Effector memory CD8-positive, alpha-beta T cell (primary cell): ENCODE measurements around the gene NSMF.

Source experiments
- ATAC-seq: fragments of 150-1000 bp; cut with Tn5 transposase; replicated peaks from 2 replicates; pipeline ENCODE4 v1.10.0; 2021; ENCODE audit warnings: mild to moderate bottlenecking, moderate library complexity
- DNase-seq, 3 experiments: peaks; one replicate each; pipeline ENCODE4 v3.0.0; 2021
- H3K27ac Mint-ChIP-seq, 2 donors: one replicate each; pipeline ENCODE4 v1.8.0; 2022; ENCODE audit warnings: mild to moderate bottlenecking in 2 of 2, mixed read lengths in 2 of 2, moderate library complexity in 2 of 2
- H3K27me3 Mint-ChIP-seq, 2 donors: one replicate each; pipeline ENCODE4 v1.8.0; 2022; ENCODE audit warnings: mixed read lengths in 2 of 2
- H3K36me3 Mint-ChIP-seq: one replicate; pipeline ENCODE4 v1.8.0; 2022; ENCODE audit warnings: mild to moderate bottlenecking, moderate library complexity, mixed read lengths; ENCODE audit not compliant: insufficient read depth
- H3K4me1 Mint-ChIP-seq, 2 donors: one replicate each; pipeline ENCODE4 v1.8.0; 2022; ENCODE audit warnings: low read depth in 2 of 2, mixed read lengths in 2 of 2
- H3K4me3 Mint-ChIP-seq, 2 donors: one replicate each; pipeline ENCODE4 v1.8.0; 2022; ENCODE audit warnings: mild to moderate bottlenecking in 2 of 2, mixed read lengths in 2 of 2, moderate library complexity in 2 of 2
- H3K9me3 Mint-ChIP-seq, 2 donors: one replicate each; pipeline ENCODE4 v1.8.0; 2022; ENCODE audit warnings: mixed read lengths in 2 of 2

The NSMF gene

GRCh38 chr9:137435980-137436760, 23.0 kb downstream of the NSMF start:
- no peak for ATAC-seq
- Mint-ChIP-seq H3K36me3 (no peaks in the 10 kb centered on the region), H3K27me3 (peaks cover 0 to 7% of the 10 kb centered on the region in 2 donors)

GRCh38 chr9:137435381-137435891, 23.7 kb downstream of the NSMF start:
- Mint-ChIP-seq H3K27me3 (peaks cover 0 to 7% of the 10 kb centered on the region in 2 donors), H3K36me3 (no peaks in the 10 kb centered on the region), H3K4me3 (no peak overlapping the region), H3K9me3 (no peaks in the 10 kb centered on the region), H3K27ac (no peak overlapping the region), H3K4me1 (no peaks in the 10 kb centered on the region)
- ATAC-seq (no peak), DNase-seq (no peak)

More at GRCh38 chr9:137435980-137436760, 23.0 kb downstream of the NSMF start:
- no peak for DNase-seq
- Mint-ChIP-seq H3K4me1 (no peaks in the 10 kb centered on the region), H3K4me3 (no peak overlapping the region), H3K9me3 (no peaks in the 10 kb centered on the region), H3K27ac (no peak overlapping the region)

- no peak for DNase-seq
- ATAC-seq, result no peak
- Mint-ChIP-seq H3K9me3 (no peaks in the 10 kb centered on the region), H3K4me1 (no peaks in the 10 kb centered on the region), H3K27me3 (peaks cover 0 to 7% of the 10 kb centered on the region in 2 donors), H3K27ac (no peak overlapping the region), H3K4me3 (no peak overlapping the region), H3K36me3 (no peaks in the 10 kb centered on the region)
Observed at GRCh38 chr9:137434498-137435380, 24.4 kb downstream of the NSMF start.

GRCh38 chr9:137433916-137434431, 25.2 kb downstream of the NSMF start:
- Mint-ChIP-seq H3K27me3 (no peaks in the 10 kb centered on the region), H3K27ac (no peak overlapping the region), H3K36me3 (no peaks in the 10 kb centered on the region), H3K4me1 (no peaks in the 10 kb centered on the region), H3K4me3 (no peak overlapping the region), H3K9me3 (no peaks in the 10 kb centered on the region)
- ATAC-seq (no peak), DNase-seq (no peak)

GRCh38 chr9:137433349-137433915, 25.7 kb downstream of the NSMF start:
- ATAC-seq, result no peak
- Mint-ChIP-seq H3K27ac (no peak overlapping the region), H3K4me1 (no peaks in the 10 kb centered on the region), H3K36me3 (no peaks in the 10 kb centered on the region), H3K27me3 (no peaks in the 10 kb centered on the region), H3K4me3 (no peak overlapping the region), H3K9me3 (no peaks in the 10 kb centered on the region)
- DNase-seq, result no peak

GRCh38 chr9:137432687-137433348, 26.3 kb downstream of the NSMF start:
- ATAC-seq, result no peak
- no peaks in the 10 kb centered on the region for H3K9me3 Mint-ChIP-seq
- no peak overlapping the region for H3K4me3 Mint-ChIP-seq
- H3K27me3 Mint-ChIP-seq, result no peaks in the 10 kb centered on the region
- DNase-seq, result no peak
- H3K4me1 Mint-ChIP-seq, result no peaks in the 10 kb centered on the region
- H3K27ac Mint-ChIP-seq, result no peak overlapping the region
- H3K36me3 Mint-ChIP-seq, result no peaks in the 10 kb centered on the region

GRCh38 chr9:137431416-137431931, 27.7 kb downstream of the NSMF start:
- no peaks in the 10 kb centered on the region for H3K27me3 Mint-ChIP-seq
- ATAC-seq (no peak), DNase-seq (no peak)
- H3K4me1 Mint-ChIP-seq, result no peaks in the 10 kb centered on the region
- no peaks in the 10 kb centered on the region for H3K9me3 Mint-ChIP-seq
- no peak overlapping the region for H3K4me3 Mint-ChIP-seq
- no peaks in the 10 kb centered on the region for H3K36me3 Mint-ChIP-seq
- no peak overlapping the region for H3K27ac Mint-ChIP-seq

GRCh38 chr9:137430723-137431415, 28.3 kb downstream of the NSMF start:
- no peak for DNase-seq
- no peaks in the 10 kb centered on the region for H3K4me1 Mint-ChIP-seq
- no peak overlapping the region for H3K27ac Mint-ChIP-seq
- no peaks in the 10 kb centered on the region for H3K36me3 Mint-ChIP-seq
- H3K27me3 Mint-ChIP-seq, result no peaks in the 10 kb centered on the region
- no peak overlapping the region for H3K4me3 Mint-ChIP-seq
- no peak for ATAC-seq
- no peaks in the 10 kb centered on the region for H3K9me3 Mint-ChIP-seq

- no peaks in the 10 kb centered on the region for H3K36me3 Mint-ChIP-seq
- H3K4me3 Mint-ChIP-seq, result no peak overlapping the region
- no peak for ATAC-seq
- no peak overlapping the region for H3K27ac Mint-ChIP-seq
- H3K27me3 Mint-ChIP-seq, result no peaks in the 10 kb centered on the region
- no peaks in the 10 kb centered on the region for H3K9me3 Mint-ChIP-seq
- no peak for DNase-seq
- H3K4me1 Mint-ChIP-seq, result no peaks in the 10 kb centered on the region
Observed at GRCh38 chr9:137429974-137430722, 29.0 kb downstream of the NSMF start.

- no peaks in the 10 kb centered on the region for H3K27me3 Mint-ChIP-seq
- no peak for DNase-seq
- H3K4me3 Mint-ChIP-seq, result no peak overlapping the region
- H3K27ac Mint-ChIP-seq, result no peak overlapping the region
- no peaks in the 10 kb centered on the region for H3K36me3 Mint-ChIP-seq
- H3K9me3 Mint-ChIP-seq, result no peaks in the 10 kb centered on the region
- ATAC-seq, result no peak
- no peaks in the 10 kb centered on the region for H3K4me1 Mint-ChIP-seq
Observed at GRCh38 chr9:137429546-137429890, 29.6 kb downstream of the NSMF start.

GRCh38 chr9:137428841-137429545, 30.1 kb downstream of the NSMF start:
- no peak overlapping the region for H3K27ac Mint-ChIP-seq
- no peaks in the 10 kb centered on the region for H3K36me3 Mint-ChIP-seq
- H3K9me3 Mint-ChIP-seq, result no peaks in the 10 kb centered on the region
- no peaks in the 10 kb centered on the region for H3K4me1 Mint-ChIP-seq
- no peak for ATAC-seq
- DNase-seq, result no peak
- no peak overlapping the region for H3K4me3 Mint-ChIP-seq
- no peaks in the 10 kb centered on the region for H3K27me3 Mint-ChIP-seq

GRCh38 chr9:137428311-137428630, 30.9 kb downstream of the NSMF start:
- H3K4me1 Mint-ChIP-seq, result no peaks in the 10 kb centered on the region
- no peak overlapping the region for H3K4me3 Mint-ChIP-seq

More at GRCh38 chr9:137428311-137428630, 30.9 kb downstream of the NSMF start:
- no peaks in the 10 kb centered on the region for H3K27me3 Mint-ChIP-seq
- no peaks in the 10 kb centered on the region for H3K36me3 Mint-ChIP-seq
- H3K27ac Mint-ChIP-seq, result no peak overlapping the region
- no peak for DNase-seq
- no peaks in the 10 kb centered on the region for H3K9me3 Mint-ChIP-seq
- no peak for ATAC-seq
